ENCODE data around the gene MMP27.

Gene MMP27

GRCh38 chr11:102669664-102670063 lies 35.9 kb downstream of the MMP27 start:
- H3K27me3 Mint-ChIP-seq (ENCODE audit: low read depth) = peaks cover 7% of the 10 kb centered on the region
- no peaks in the 10 kb centered on the region for H3K9me3 Mint-ChIP-seq
- no peak overlapping the region for H3K27ac Mint-ChIP-seq
- peaks cover 4% of the 10 kb centered on the region for H3K4me1 Mint-ChIP-seq (ENCODE audit: low read depth)
- no peak overlapping the region for H3K4me3 Mint-ChIP-seq
- no peaks in the 10 kb centered on the region for H3K36me3 Mint-ChIP-seq (ENCODE audit: low read depth)

GRCh38 chr11:102666331-102666957 lies 39.1 kb downstream of the MMP27 start:
- Mint-ChIP-seq H3K4me3 (no peak overlapping the region), H3K27ac (no peak overlapping the region), H3K9me3 (no peaks in the 10 kb centered on the region), H3K4me1 (ENCODE audit: low read depth) (peaks cover 4% of the 10 kb centered on the region), H3K27me3 (ENCODE audit: low read depth) (peaks cover 7% of the 10 kb centered on the region), H3K36me3 (ENCODE audit: low read depth) (no peaks in the 10 kb centered on the region)

GRCh38 chr11:102664001-102664752 lies 41.4 kb downstream of the MMP27 start:
- H3K36me3 Mint-ChIP-seq (ENCODE audit: low read depth) = no peaks in the 10 kb centered on the region
- H3K27me3 Mint-ChIP-seq (ENCODE audit: low read depth) = peaks cover 9% of the 10 kb centered on the region
- no peaks in the 10 kb centered on the region for H3K9me3 Mint-ChIP-seq
- no peak overlapping the region for H3K27ac Mint-ChIP-seq
- peaks cover 4% of the 10 kb centered on the region for H3K4me1 Mint-ChIP-seq (ENCODE audit: low read depth)
- no peak overlapping the region for H3K4me3 Mint-ChIP-seq

GRCh38 chr11:102662607-102663006 lies 43.0 kb downstream of the MMP27 start:
- no peaks in the 10 kb centered on the region for H3K9me3 Mint-ChIP-seq
- peaks cover 4% of the 10 kb centered on the region for H3K4me1 Mint-ChIP-seq (ENCODE audit: low read depth)
- no peaks in the 10 kb centered on the region for H3K36me3 Mint-ChIP-seq (ENCODE audit: low read depth)
- peaks cover 11% of the 10 kb centered on the region for H3K27me3 Mint-ChIP-seq (ENCODE audit: low read depth)
- H3K27ac Mint-ChIP-seq = no peak overlapping the region
- no peak overlapping the region for H3K4me3 Mint-ChIP-seq

- Mint-ChIP-seq H3K27ac (no peak overlapping the region), H3K36me3 (ENCODE audit: low read depth) (no peaks in the 10 kb centered on the region), H3K4me1 (ENCODE audit: low read depth) (peaks cover under 1% of the 10 kb centered on the region), H3K9me3 (no peaks in the 10 kb centered on the region), H3K27me3 (ENCODE audit: low read depth) (peaks cover 25% of the 10 kb centered on the region), H3K4me3 (no peak overlapping the region)
Measured at GRCh38 chr11:102661040-102661439, 44.5 kb downstream of the MMP27 start.

GRCh38 chr11:102656528-102656927 lies 49.0 kb downstream of the MMP27 start:
- H3K27me3 Mint-ChIP-seq (ENCODE audit: low read depth) = peaks cover 30% of the 10 kb centered on the region
- no peaks in the 10 kb centered on the region for H3K9me3 Mint-ChIP-seq
- no peaks in the 10 kb centered on the region for H3K36me3 Mint-ChIP-seq (ENCODE audit: low read depth)
- H3K27ac Mint-ChIP-seq = no peak overlapping the region
- H3K4me1 Mint-ChIP-seq (ENCODE audit: low read depth) = no peaks in the 10 kb centered on the region
- no peak overlapping the region for H3K4me3 Mint-ChIP-seq

GRCh38 chr11:102655547-102655946 lies 50.0 kb downstream of the MMP27 start:
- Mint-ChIP-seq H3K27ac (no peak overlapping the region), H3K27me3 (ENCODE audit: low read depth) (peaks cover 30% of the 10 kb centered on the region), H3K36me3 (ENCODE audit: low read depth) (no peaks in the 10 kb centered on the region), H3K4me3 (no peak overlapping the region), H3K4me1 (ENCODE audit: low read depth) (no peaks in the 10 kb centered on the region), H3K9me3 (no peaks in the 10 kb centered on the region)

GRCh38 chr11:102654761-102655160 lies 50.8 kb downstream of the MMP27 start:
- no peaks in the 10 kb centered on the region for H3K9me3 Mint-ChIP-seq
- H3K4me1 Mint-ChIP-seq (ENCODE audit: low read depth) = no peaks in the 10 kb centered on the region
- no peaks in the 10 kb centered on the region for H3K36me3 Mint-ChIP-seq (ENCODE audit: low read depth)
- H3K27me3 Mint-ChIP-seq (ENCODE audit: low read depth) = peaks cover 30% of the 10 kb centered on the region
- H3K27ac Mint-ChIP-seq = no peak overlapping the region
- no peak overlapping the region for H3K4me3 Mint-ChIP-seq

- H3K27me3 Mint-ChIP-seq (ENCODE audit: low read depth) = peaks cover 22% of the 10 kb centered on the region
Measured at GRCh38 chr11:102653744-102654291, 51.8 kb downstream of the MMP27 start.

GRCh38 chr11:102647430-102647829 lies 58.1 kb downstream of the MMP27 start:
- Mint-ChIP-seq H3K9me3 (no peaks in the 10 kb centered on the region), H3K36me3 (ENCODE audit: low read depth) (no peaks in the 10 kb centered on the region), H3K27ac (no peak overlapping the region), H3K27me3 (ENCODE audit: low read depth) (peaks cover 14% of the 10 kb centered on the region), H3K4me1 (ENCODE audit: low read depth) (no peaks in the 10 kb centered on the region), H3K4me3 (no peak overlapping the region)

More at GRCh38 chr11:102653744-102654291, 51.8 kb downstream of the MMP27 start:
- Mint-ChIP-seq H3K27ac (no peak overlapping the region), H3K9me3 (no peaks in the 10 kb centered on the region), H3K4me1 (ENCODE audit: low read depth) (no peaks in the 10 kb centered on the region), H3K4me3 (no peak overlapping the region), H3K36me3 (ENCODE audit: low read depth) (no peaks in the 10 kb centered on the region)

GRCh38 chr11:102643941-102644340 lies 61.6 kb downstream of the MMP27 start:
- no peak overlapping the region for H3K4me3 Mint-ChIP-seq
- no peaks in the 10 kb centered on the region for H3K4me1 Mint-ChIP-seq (ENCODE audit: low read depth)
- no peak overlapping the region for H3K27ac Mint-ChIP-seq
- H3K27me3 Mint-ChIP-seq (ENCODE audit: low read depth) = peaks cover 20% of the 10 kb centered on the region
- no peaks in the 10 kb centered on the region for H3K36me3 Mint-ChIP-seq (ENCODE audit: low read depth)
- no peaks in the 10 kb centered on the region for H3K9me3 Mint-ChIP-seq
